ENCODE results near the gene DNAJC5. TPM values are rescaled to one million over a fixed set of nuclear protein-coding genes. Genes with fewer than 3 reads are reported as not detected.
"Not testable (repeated sequence)": the region's sequence is repeated elsewhere in the genome, so short reads cannot be mapped to it uniquely, and the experiment has no call there.

The DNAJC5 gene
- total RNA-seq, 4 donors from 2014 or later: 40.6 to 59.7 (median 49.7) TPM

DNA sequence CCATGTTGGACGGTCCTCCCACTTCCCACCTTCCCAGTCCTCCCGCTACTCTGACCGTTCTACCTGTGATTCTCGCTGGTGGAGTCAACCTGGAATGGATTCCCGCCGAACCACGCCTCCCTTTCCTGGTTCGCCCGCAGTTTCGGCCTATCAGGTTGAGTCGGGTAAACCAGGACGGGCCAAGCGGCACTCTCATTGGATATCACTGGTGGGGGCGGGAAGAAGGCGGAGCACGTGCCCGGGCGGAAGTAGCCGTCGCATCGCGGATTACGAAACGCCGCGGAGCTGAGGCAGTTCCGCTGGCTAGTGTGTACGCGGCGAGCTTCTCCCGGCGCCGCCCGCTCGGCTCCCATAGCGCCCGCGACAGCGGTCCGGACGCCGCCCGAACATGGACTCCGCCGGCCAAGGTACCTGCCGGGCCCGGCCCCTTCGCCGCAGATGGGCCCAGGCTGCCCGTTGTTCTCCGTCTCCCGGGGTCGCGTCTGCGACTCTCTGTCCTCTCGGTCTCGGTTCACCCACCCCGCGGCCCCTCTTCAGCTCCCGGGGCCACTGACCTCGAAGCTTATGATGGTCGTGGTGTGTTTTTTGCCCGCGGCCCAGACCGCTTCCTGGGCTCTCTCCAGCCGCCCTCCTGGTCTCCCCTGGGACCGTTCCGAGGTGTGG is 29.8 kb upstream of the DNAJC5 start, which contains the start of gene TPD52L2:
TPD52L2 (plus strand) TSS at position 293 of the 663 bp plus-strand sequence; CDS start at position 389, 96 bp downstream.
- 0 to 1% methylated on average over 37 to 39 of the region's 68 CpGs for WGBS, 2 donors
- H3K4me3 ChIP-seq (ENCODE audit: low read depth, poor library complexity, severe bottlenecking): peak within 1 kb of the TSS; percentile 93
- peak; percentile 99 to 100 for DNase-seq (ENCODE audit: low spot score in 2 of 2)
- intact Hi-C loops (cut with DNase I; ENCODE audit: low total_unique reads): no loop called here
- peak in 1 of 2 donors; percentile 35 for TF ChIP-seq POLR2A (IDR thresholded peaks at IDR 0.05)
- TF ChIP-seq, protein P1, sequence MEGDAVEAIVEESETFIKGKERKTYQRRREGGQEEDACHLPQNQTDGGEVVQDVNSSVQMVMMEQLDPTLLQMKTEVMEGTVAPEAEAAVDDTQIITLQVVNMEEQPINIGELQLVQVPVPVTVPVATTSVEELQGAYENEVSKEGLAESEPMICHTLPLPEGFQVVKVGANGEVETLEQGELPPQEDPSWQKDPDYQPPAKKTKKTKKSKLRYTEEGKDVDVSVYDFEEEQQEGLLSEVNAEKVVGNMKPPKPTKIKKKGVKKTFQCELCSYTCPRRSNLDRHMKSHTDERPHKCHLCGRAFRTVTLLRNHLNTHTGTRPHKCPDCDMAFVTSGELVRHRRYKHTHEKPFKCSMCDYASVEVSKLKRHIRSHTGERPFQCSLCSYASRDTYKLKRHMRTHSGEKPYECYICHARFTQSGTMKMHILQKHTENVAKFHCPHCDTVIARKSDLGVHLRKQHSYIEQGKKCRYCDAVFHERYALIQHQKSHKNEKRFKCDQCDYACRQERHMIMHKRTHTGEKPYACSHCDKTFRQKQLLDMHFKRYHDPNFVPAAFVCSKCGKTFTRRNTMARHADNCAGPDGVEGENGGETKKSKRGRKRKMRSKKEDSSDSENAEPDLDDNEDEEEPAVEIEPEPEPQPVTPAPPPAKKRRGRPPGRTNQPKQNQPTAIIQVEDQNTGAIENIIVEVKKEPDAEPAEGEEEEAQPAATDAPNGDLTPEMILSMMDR (IDR thresholded peaks at IDR 0.05): no peak

DNA sequence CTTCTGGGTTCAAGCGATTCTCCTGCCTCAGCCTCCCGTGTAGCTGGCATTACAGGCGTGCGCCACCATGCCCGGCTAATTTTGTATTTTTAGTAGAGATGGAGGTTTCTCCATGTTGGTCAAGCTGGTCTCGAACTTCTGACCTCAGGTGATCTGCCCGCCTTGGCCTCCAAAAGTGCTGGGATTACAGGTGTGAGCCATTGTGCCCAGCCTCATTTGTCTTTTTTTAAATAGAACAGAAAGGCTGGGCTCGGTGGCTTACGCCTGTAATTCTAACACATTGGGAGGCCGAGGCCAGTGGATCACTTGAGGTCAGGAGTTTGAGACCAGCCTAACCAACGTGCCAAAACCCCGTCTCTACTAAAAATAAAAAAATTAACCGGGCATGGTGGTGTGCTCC is 27.9 kb upstream of the DNAJC5 start:
- 93 to 96% methylated on average over 13 of the region's 13 CpGs for WGBS, 2 donors
- DNase-seq (ENCODE audit: low spot score in 2 of 2); H3K4me3 ChIP-seq (ENCODE audit: low read depth, poor library complexity, severe bottlenecking); intact Hi-C loops (cut with DNase I; ENCODE audit: low total_unique reads): not testable (repeated sequence)

DNA sequence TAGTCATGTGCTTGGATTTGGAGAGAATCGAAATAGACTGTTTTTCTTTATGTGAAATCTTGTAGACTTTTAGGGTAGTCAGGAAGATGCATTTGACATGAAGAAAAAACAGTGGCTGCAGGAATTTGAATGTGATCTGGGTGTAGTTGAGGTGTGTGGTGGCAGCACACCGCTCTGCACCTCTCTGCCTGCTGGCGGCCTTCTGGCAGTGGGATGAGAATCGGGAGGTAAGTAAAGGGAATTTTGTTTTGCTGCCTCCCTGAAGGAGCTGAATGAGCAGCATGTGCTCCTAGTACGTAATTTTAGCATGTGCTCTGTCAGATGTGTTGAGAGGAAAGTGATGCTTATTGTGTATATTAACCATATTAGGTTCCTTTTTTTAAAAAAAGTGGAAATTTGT is 26.7 kb upstream of the DNAJC5 start:
- DNase-seq (ENCODE audit: low spot score in 2 of 2): no peak
- intact Hi-C loops (cut with DNase I; ENCODE audit: low total_unique reads): no loop called here
- WGBS, 2 donors: 92 to 95% methylated on average over 5 of the region's 5 CpGs
- H3K4me3 ChIP-seq (ENCODE audit: low read depth, poor library complexity, severe bottlenecking): no peak overlapping the region
- TF ChIP-seq, protein P1 (IDR thresholded peaks at IDR 0.05): no peak
- no peak for TF ChIP-seq POLR2A (IDR thresholded peaks at IDR 0.05)

DNA sequence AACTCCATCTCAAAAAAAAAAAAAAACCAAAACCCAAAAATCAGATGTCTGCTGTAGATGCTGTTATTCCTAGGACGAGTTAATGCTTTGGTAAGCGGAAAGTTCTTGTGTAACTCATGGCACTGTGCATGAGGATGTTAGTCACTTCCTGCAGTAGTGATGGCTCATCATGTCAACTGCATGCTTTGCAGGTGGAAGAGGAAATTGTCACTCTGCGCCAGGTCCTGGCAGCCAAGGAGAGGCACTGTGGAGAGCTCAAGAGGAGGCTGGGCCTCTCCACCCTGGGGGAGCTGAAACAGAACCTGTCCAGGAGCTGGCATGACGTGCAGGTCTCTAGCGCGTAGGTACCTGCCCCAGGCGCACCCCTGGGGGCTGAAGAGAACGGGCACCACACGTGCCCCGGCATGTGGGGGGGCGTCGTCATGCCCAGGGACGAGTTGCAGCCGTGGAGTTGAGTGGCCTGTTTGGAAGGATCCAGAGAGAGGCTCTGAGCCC is 21.4 kb upstream of the DNAJC5 start:
- no peak overlapping the region for H3K4me3 ChIP-seq (ENCODE audit: low read depth, poor library complexity, severe bottlenecking)
- 58 to 62% methylated on average over 13 to 14 of the region's 14 CpGs for WGBS, 2 donors
- DNase-seq (ENCODE audit: low spot score in 2 of 2): peak in 1 of 2 donors; percentile 48
- TF ChIP-seq POLR2A (IDR thresholded peaks at IDR 0.05): no peak
- TF ChIP-seq, protein P1 (IDR thresholded peaks at IDR 0.05): no peak
- intact Hi-C loops (cut with DNase I; ENCODE audit: low total_unique reads): no loop called here

DNA sequence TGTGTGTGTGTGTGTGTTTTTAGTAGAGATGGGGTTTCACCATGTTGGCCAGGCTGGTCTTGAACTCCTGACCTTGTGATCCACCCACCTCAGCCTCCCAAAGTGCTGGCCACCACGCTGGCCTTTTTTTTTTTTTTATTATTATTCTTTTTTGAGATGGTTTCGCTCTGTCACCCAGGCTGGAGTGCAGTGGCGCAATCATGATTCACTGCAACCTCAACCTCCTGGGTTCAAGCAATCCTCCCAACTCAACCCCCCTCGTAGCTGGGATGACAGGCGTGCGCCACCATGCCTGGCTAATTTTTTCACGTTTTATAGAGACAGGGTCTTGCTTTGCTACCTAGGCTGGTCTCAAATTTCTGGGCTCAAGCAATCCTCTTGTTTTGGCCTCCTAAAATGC is 20.7 kb upstream of the DNAJC5 start:
- intact Hi-C loops (cut with DNase I; ENCODE audit: low total_unique reads); H3K4me3 ChIP-seq (ENCODE audit: low read depth, poor library complexity, severe bottlenecking); DNase-seq (ENCODE audit: low spot score in 2 of 2): not testable (repeated sequence)
- 90 to 94% methylated on average over 7 of the region's 7 CpGs for WGBS, 2 donors

DNA sequence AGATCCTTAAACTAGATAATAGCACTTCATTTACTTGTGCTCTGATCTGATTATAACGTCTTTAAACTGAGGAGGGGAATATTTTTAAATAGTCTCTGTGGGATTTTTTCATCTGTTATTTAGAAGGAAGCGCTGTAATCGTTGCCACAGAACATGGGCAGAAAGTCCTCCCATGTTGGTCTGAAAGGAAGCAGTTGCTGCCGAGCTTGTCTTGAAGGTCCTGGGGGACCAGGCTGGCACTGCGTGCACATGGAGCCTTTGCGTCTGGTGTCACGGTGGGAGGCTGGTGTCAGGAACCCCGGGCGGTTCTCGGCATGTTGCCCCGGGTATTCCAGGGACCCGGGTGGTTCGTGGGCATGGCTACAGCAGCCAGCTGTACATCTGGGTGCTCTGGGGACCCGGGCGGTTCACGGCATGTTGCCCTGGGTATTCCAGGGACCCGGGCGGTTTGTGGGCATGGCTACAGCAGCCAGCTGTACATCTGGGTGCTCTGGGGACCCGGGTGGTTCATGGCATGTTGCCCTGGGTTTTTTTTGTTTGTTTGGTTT is 18.4 kb upstream of the DNAJC5 start:
- H3K4me3 ChIP-seq (ENCODE audit: low read depth, poor library complexity, severe bottlenecking): no peak overlapping the region
- intact Hi-C loops (cut with DNase I; ENCODE audit: low total_unique reads): no loop called here
- DNase-seq (ENCODE audit: low spot score in 2 of 2): no peak
- 89 to 90% methylated on average over 11 to 19 of the region's 19 CpGs for WGBS, 2 donors
- no peak for TF ChIP-seq POLR2A (IDR thresholded peaks at IDR 0.05)
- TF ChIP-seq, protein P1 (IDR thresholded peaks at IDR 0.05): no peak
